GM21360 (cell line): ENCODE data around the gene ADCY2.

Experiments used
- ATAC-seq: cut with Tn5 transposase; IDR thresholded peaks from one replicate; pipeline ENCODE4 v1.9.1; 2021; ENCODE audit warnings: mild to moderate bottlenecking, moderate library complexity; ENCODE audit not compliant: unreplicated experiment

Gene ADCY2

DNA sequence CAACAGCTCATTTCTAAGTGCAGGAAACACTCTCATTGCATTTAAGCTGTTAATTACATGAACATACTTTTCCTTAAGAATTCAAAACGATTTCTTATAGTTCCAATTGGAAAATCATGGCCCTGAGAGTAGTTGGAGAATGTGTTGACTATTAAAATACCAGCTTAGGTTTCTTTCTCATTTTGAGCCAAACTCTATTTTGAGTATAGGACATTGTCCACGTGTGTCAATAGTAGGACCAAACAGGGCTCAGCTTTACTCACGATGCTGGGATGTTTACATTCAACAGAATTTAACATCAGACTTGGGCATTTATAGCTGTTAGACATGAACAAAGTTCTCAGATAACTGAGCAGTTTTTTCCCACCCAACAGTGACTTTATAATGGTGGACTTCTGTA lies 39.6 kb downstream of the ADCY2 start:
- ATAC-seq = no peak

DNA sequence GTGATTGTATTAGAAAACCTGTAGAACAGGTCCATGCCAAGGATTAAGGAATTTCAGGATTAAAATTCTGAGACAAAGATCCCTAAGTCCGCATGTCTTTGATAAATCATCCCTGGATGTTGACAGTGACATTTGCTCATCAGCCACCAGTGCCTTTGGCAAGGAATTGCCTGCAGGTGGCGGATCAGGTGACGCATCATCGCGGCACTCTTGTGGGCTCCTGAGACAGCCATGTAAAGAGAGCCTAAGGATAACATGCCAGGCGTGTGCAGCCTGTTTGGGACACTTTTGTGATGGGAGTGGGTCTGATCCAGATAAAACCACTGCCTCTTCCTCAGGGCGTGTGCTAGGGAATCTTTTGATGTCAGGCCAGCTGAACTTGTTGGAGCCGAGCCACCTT lies 40.6 kb downstream of the ADCY2 start:
- no peak for ATAC-seq

DNA sequence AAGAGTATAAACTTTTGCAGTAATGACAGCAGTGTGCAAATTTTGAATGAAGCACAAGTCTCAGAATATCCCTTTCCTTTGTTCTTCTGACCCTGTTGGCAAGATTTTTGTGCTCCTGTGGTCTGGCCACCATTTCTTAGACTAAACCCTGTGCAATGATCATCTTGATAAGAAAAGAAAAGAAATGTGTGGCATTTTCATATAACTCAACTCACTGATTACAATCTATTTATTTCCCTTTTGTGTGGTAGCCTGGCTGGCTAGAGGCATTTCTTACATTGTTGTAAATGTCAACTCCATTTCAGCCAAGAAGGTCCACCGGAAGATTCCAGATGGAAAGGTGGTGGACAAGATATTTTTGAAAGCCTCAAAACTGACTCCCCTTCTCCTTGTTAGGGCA lies 41.9 kb downstream of the ADCY2 start:
- no peak for ATAC-seq

DNA sequence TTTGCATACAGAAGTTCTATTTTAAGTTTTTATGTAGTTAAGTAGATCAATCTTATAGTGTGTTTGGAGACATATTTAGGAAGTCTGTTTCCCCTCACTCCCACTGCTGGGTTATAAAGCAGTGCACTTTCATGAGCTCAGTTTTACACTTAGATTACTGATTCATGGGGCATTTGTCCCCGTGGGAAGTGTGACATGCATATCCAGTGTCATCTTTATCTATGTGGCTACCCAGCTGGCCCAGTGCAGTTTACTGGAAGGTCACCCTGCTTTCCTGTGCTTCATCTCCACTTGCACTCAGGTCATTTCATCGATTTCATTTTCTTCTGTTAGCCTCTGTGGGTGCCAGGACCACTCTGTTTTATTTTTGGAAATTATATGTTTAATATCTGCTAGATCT lies 49.1 kb downstream of the ADCY2 start:
- ATAC-seq = no peak

DNA sequence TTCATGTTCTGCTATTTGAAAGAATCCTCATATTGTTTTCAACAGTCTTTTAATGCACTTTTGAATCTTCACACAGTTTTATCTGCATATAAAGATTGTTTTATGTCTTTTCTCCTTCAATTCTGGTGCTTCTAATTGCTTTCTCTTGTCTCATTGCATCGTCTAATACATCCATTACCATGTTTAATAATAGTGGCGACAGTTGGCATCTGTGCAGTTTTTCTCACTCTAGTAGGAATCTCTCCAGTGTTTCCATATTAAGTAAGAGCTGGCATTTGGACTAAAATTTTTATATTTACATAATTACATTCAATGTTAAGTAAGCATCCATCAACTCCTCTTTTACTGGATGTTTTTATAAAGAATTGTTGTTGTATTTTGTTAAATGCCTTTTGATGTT lies 49.9 kb downstream of the ADCY2 start:
- no peak for ATAC-seq

DNA sequence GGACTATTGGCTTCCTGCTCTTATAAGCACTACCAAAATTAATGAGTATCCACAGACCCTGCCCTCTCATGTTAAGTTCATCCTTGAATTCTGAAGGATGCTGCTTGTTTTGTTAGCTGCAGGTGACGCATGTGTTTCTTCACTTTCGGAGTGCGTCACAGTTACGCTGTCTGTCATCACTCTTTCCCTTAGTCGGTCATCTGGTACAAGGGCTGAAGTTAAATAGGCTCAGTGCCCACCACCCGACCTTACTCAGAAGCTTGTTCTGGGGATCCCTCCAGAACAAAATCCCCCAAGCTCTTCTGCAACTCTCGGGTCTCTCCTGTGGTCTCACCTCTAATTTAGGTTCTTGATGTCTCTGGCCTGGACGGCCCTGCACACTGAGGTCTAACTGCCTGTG lies 51.0 kb downstream of the ADCY2 start:
- ATAC-seq = no peak

DNA sequence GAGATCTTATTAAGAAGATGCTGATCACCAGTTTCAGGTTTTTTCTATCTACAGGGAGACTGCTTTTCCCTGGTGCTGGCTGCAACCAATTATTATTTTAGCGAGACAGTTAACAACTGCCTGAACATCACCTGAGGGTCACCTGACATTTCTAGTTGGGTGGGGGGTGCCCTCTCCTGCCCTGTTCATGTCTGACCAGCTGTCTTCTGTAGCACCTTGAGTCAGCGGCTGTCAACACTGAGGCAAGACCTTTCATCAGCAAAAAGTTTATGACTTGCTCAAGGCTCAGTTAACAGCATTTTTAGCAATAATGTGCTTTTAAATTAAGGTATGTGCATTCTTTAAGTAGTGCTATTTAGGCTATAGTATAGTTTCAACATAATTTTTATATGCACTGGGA lies 58.0 kb downstream of the ADCY2 start:
- no peak for ATAC-seq

DNA sequence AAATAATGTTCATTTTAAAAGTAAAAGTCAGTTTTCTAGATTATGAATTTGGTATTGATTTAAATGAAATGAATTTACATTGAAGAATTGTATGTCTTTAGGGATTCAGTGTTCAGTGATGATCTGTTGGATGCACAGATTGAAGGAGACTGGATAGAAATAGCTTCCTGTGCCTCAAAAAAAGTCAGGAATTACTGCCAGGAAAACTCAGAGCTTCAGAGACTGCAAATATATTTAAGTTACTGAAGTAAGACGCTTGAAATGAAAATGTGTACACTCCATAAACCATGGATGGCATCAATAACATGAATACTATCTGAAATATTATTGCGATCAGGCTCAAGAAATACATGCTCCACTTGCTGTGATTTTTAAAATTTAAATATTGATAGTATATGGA lies 60.3 kb downstream of the ADCY2 start:
- no peak for ATAC-seq

DNA sequence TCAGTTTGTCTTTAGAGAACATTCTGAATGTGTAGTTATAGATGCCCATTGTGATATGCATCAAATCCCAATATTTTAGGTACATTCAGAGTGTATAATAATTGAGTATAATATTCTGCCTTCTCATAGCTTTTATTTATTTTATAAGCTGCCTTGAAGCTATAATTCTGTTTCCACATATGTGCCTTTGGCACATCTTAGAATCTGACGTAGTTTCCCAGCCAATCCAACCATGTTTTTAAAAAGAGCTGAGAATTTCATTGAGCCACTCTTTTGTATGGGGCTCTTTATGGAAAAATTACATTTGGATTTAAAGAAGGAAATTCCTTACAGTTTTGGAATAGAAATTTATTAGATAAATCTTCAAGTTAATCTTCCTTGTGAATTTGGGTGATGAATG lies 65.4 kb downstream of the ADCY2 start:
- ATAC-seq = no peak

DNA sequence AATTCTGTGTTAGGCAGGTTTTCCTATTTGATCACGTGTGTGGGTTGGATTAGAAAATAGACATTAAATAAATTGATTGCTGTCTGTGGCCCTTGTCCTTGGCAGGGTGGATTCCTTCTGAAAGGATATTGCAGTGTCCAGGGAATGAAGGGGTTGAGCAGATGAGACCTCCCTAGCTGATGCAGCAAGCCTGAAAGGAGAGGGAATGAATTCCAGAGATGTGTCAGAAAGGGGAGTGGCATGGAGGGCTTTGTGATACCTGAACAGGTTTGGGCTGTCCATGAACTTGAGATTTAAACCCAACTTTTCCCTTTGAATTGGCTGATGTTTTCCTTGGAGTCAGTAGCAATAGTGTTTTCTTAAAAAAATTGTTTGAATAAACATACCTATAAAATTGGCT lies 66.8 kb downstream of the ADCY2 start:
- ATAC-seq = no peak

DNA sequence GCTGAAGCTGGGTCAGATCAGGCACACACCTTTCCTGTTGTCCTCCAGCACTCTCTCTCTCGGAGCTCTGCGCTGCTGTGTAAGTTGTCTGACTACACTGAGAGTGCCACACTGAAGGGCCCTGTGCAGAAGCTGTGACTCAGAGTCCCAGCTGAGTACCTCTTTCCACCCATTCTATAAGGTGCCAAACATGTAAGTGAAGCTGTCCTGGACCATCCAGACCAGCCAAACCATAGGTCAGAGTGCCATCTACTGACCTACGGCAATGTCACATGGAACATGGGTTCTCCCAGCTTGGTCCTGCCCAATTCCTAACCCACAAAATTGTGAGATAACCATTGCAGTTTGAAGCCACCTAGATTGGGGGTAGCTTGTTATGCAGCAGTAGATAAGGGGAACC lies 68.2 kb downstream of the ADCY2 start:
- ATAC-seq = no peak

DNA sequence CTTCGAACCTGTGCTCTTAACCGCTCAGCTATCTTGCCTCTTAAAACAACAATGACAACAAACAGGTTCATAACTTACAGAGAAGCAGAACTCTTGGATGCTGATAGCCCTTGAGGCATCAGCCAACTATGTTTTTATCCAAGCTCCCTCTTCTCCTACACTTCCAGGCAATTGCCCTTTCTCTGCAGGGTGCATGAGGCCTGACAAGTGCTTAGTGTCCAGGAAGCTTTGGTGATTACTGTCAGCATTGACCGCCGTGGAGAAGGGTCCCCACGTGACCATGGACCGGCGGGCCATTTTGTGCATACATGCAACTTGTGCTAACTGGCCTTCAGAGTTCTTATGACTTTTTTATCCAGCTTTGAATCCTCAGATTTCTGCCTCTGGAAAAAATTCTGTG lies 71.2 kb downstream of the ADCY2 start:
- ATAC-seq = no peak

DNA sequence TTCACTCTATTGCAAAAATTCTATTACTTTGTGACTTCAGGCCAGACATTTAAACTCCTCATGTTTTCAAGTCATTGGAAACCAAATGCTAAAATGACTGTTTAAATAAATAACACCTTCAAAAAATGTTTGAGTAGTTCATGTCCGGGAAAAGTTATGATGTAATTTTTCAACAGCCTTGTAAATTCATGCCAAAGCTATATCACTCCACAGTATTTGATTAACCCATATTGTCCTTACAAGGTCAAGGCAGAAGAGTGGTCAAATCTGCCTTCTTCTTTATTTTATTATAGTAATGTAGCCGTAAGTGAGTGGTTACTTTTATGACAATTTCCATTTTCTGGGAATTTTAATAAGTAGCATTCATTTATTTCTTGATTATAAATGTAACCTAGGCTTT lies 72.8 kb downstream of the ADCY2 start:
- no peak for ATAC-seq

DNA sequence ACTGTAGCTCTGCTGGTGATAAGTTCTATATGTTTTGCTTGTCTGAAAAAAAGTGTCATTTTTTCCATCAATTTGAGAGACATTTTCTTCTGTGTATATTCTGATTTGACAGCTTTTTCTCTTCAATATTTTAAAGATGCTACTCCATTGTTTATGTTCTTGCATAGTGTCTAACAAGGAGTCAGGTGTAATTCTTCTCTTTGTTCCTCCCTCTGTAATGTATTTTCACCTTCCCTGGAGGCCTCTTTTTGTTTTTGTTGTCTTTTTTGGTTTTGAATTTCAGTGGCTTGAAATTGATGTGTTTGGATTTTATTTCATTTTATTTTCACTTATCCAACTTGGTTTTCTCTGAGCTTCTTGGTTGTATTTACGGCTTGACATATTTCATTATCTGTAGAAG lies 75.8 kb downstream of the ADCY2 start:
- no peak for ATAC-seq

DNA sequence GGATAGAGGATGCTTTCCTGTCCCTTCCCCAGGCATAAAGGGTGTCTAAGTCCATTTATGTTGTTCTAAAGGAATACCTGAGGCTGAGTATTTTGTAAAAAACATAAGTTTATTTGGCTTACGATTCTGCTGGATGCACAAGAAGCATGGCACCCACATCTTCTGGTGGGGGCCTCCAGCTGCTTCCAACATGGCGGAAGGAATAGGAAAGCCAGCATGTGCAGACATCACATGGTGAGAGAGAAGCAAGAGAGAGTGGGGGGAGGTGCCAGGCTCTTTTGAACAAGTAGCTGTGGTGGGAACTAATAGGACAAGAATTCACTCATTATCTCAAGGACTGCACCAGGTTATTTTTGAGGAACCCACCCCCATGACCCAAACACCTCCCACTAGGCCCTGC lies 77.2 kb downstream of the ADCY2 start:
- no peak for ATAC-seq

DNA sequence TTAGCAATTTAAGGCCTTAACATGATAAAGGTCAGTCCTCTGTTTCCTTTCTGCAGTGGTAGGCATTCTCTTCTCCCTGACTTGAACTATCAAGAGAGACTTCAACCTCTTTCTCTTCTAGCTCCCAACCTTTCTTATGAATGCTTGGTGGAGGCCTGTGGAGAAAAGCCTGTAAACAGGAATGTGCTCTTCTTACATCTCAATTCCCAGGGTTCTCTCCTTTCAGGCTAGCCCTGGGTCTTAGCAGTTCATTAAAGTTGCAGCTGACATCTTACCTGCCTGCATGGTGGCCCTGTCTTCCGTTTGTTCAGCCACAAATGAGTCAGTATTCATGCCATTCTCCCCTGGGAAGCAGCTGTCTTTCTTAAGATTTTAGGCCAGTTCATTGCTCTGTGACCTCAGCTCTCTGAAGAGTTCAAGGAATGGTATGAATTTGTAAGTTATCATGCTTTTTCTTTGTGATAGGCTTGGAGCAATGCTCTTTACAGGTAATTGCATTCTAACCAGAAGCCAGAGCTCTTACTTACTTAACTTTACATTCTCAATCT lies 77.8 kb downstream of the ADCY2 start:
- no peak for ATAC-seq

DNA sequence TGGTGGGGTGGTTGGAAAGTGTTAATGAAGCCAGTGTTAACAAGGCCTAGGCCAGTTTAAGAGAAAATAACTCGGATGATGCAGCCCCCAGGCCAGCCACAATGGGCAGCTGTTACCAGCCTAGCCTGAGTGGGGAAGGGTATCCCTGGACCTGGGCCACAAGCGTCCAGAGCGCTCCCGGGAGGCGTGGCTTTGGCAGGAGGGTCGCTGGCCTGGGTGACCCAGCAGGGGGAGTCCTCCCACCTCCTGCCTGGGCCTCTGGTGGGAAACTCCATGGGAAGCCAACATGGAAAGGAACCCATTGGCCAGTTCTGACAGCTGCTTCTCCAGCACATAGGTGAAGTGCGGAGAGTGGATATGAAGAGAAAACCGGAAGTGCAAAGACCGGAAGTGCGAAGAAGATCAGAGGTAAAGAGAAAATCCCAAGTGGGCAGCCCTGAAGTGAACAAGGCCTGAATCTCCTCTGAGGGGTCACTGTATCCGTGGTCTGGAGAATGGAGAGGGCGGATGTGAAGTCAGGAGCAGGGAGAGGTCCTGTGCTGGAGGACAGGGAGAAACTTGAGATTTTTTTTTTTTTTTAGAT lies 79.0 kb downstream of the ADCY2 start:
- no peak for ATAC-seq

DNA sequence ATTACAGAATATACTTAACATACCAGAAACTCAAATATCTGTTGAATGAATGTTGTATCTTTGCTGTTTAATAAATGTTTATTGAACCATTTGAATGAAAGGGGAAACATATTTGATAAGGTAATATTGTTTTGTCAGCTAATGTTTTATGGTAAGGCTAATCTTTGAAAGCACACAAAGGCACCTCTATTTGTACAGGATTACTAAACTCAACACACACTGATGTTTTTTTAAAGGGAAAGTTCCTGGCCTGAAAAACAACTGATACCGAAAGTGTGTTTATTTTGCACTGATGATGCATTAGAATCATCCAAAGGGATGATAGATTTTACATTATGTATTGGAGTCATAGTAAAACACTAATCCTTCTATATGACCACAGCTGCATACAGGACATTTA lies 82.5 kb downstream of the ADCY2 start:
- ATAC-seq = no peak

DNA sequence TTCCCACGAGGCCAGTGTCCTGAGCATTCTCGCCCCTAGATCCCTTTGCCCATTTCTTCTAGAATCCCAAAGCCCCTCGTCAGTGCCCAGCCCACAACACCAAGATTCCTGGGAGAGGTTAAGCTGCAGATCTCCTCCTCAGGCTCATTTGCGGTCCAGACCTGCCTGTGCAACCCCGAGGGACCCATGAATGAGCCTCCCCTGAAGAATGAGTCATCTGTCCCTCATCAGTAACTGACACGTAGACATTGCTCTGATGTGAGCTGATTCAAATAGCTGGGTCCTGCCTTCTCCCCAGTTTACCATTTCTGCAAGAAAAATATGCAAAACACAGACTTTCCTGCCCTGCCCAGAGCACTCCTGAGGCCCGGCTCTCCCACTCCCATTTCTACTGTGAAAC lies 92.8 kb downstream of the ADCY2 start:
- ATAC-seq = no peak

DNA sequence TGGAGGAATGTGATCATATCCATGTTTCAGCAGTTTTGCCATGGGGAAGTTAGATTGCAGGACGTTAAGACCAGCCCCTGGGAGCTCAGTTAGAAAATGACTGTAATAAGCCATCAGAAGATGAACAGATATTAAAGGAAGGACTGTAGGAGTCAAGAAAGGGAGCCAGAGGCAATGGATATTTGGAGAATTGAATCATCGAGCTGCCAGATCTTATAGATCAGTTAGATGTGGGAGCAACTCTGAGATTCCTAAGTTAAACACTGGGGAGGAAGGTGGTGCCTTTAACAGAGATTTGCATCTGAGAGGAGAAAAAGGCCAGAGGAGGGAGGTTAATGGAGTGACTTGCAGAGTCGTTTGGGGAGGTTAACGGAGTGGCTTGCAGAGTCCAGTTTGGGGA lies 96.4 kb downstream of the ADCY2 start:
- ATAC-seq = no peak

DNA sequence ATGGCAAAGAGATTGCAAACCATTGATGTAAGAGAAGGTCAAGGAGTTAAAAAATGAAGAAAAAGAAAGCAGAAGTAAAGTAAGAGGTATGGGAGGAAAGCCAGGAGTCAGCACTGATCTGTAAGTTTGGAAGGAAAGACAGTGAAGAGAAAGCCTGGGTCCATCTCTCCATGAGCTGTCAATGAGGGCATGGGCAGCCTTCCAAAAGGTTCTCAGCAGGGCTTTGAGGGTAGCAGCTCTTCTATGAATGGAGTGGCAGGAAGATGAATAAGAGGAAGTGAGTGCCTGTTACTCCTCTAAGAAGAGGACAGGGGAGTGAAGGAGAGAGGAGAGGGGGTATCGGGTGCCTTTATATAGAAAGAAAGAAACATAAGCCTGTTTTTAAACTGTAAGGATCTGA lies 97.1 kb downstream of the ADCY2 start:
- ATAC-seq = no peak

DNA sequence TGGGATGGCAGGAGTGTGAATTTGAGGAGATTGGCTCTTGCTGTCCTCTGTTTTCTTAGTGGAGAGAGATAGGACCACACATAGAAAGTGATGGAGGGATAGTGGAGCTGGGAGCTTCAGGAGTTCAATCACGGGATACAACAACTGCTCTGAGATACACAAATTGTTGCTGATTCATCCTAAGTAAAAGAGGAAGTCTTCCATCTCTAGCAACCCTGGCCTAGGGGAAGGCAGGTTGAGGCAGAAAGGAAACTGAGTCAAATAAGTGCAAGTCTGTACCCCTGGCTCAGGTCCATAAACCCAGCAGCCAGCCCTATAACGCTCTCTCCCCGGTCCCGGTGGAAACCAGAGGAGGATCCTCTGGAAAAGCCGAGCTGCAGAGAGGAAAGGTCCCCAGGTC lies 97.7 kb downstream of the ADCY2 start:
- ATAC-seq = no peak

DNA sequence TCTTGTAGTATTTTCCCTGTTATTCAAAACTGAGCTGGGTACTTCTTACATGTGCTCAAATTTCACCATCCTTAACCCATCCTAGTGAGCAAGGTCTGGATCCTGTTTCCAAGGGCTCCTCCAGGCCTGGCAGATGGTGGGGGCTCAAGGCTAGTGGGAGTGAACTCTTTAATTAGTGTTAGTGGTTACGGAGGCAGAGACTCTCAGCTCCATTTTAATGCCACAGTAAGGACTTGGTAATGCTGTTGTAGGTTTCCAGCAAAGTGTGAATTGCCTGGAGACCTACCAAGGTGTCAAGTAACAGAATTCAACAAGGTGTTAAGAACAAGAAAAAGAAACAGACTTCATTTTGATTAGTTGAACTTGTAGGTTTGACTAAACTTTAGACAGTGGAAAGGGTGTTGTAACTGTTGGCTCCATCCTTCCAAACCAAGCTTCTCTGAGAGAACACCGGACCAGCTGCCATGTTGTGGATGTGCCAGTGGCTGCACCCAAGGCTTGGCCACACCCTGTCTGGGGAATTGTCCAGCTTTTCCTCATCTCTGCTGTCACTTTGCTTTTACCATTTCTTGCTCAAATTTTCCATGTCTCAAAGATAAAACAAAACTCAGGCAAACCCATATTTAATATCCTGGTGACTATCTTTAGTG lies 98.7 kb downstream of the ADCY2 start:
- ATAC-seq = no peak
